Common myeloid progenitor, CD34-positive (primary cell): ENCODE data around the gene CXCR3.
"Not testable (repeated sequence)": the region's sequence is repeated elsewhere in the genome, so short reads cannot be mapped to it uniquely, and the experiment has no call there.

ENCODE experiments used
- CTCF ChIA-PET: fragments of 350-600 bp; sonication (Branson Sonifier 250); formaldehyde crosslinking; loops from one replicate; lab custom pipeline; 2021; ENCODE audit warnings: antibody characterized with exemption; lab: Charles Lee
- POLR2A ChIA-PET: fragments of 350-600 bp; sonication (Branson Sonifier 250); formaldehyde crosslinking; loops from one replicate; lab custom pipeline; 2021; ENCODE audit warnings: antibody characterized with exemption; lab: Charles Lee
- DNase-seq, 3 donors: peaks; one replicate each; pipeline versions ENCODE4 v3.0.0 to v3.0.0-alpha.2; 2013
- H3K27ac ChIP-seq, 2 experiments: 1 replicate in 1 of 2; 2 replicates in 1 of 2; pipeline ENCODE4 v1.7.0; 2013; ENCODE audit warnings: inconsistent platforms in 2 of 2, low read length in 2 of 2, mild to moderate bottlenecking in 2 of 2, low read depth in 1 of 2, moderate library complexity in 1 of 2; ENCODE audit not compliant: severe bottlenecking in 2 of 2, insufficient read depth in 1 of 2, poor library complexity in 1 of 2
- H3K27me3 ChIP-seq, 5 experiments: replicated peaks in 2 of 5; 1 replicate in 3 of 5; 2 replicates in 2 of 5; pipeline versions ENCODE4 v1.6.1 to v1.7.0; 2013; ENCODE audit warnings: low read length in 4 of 5, mild to moderate bottlenecking in 2 of 5, moderate library complexity in 2 of 5, inconsistent platforms in 1 of 5; ENCODE audit not compliant: insufficient read depth in 5 of 5, control insufficient read depth in 4 of 5
- H3K36me3 ChIP-seq, 4 experiments: 1 replicate in 2 of 4; 2 replicates in 2 of 4; pipeline versions ENCODE4 v1.6.1 to v1.7.0; 2013; ENCODE audit warnings: low read length in 3 of 4, control low read depth in 1 of 4, mild to moderate bottlenecking in 1 of 4; ENCODE audit not compliant: control insufficient read depth in 4 of 4, insufficient read depth in 4 of 4
- H3K4me1 ChIP-seq, 4 experiments: 1 replicate in 3 of 4; 2 replicates in 1 of 4; pipeline versions ENCODE4 v1.6.1 to v1.7.1; 2013; ENCODE audit warnings: low read length in 3 of 4, mild to moderate bottlenecking in 3 of 4, control low read depth in 1 of 4, inconsistent platforms in 1 of 4, moderate library complexity in 1 of 4; ENCODE audit not compliant: control insufficient read depth in 4 of 4, insufficient read depth in 4 of 4; ENCODE audit errors: control extremely low read depth in 1 of 4
- H3K4me3 ChIP-seq, 7 experiments: 1 replicate in 4 of 7; 2 replicates in 3 of 7; pipeline versions ENCODE4 v1.5.1 to v1.7.0; 2013; ENCODE audit warnings: mild to moderate bottlenecking in 7 of 7, low read length in 6 of 7, moderate library complexity in 6 of 7, inconsistent platforms in 2 of 7, low read depth in 2 of 7, control low read depth in 1 of 7; ENCODE audit not compliant: insufficient read depth in 4 of 7, control insufficient read depth in 1 of 7; ENCODE audit errors: extremely low read depth in 1 of 7
- H3K9me3 ChIP-seq, 5 experiments: 1 replicate in 4 of 5; 2 replicates in 1 of 5; pipeline versions ENCODE4 v1.6.1 to v1.7.1; 2013; ENCODE audit warnings: low read length in 4 of 5, mild to moderate bottlenecking in 2 of 5, inconsistent platforms in 1 of 5, low read depth in 1 of 5, moderate library complexity in 1 of 5; ENCODE audit not compliant: control insufficient read depth in 4 of 5, insufficient read depth in 2 of 5; ENCODE audit errors: control extremely low read depth in 1 of 5
- WGBS: methylation state at CpG from one replicate; pipeline ENCODE4 v1.1.5; 2013; ENCODE audit not compliant: insufficient coverage; 5-methylcytosine and 5-hydroxymethylcytosine counted together

The CXCR3 gene

GRCh38 chrX:71604141-71604540, 14.2 kb downstream of the CXCR3 start:
- H3K27me3 ChIP-seq = peaks cover 0 to 5% (median 0%) of the 10 kb centered on the region in 5 experiments
- peaks cover 0 to 8% (median 3%) of the 10 kb centered on the region in 4 experiments for H3K4me1 ChIP-seq
- POLR2A ChIA-PET = no interaction called here
- peaks cover 9 to 47% (median 12%) of the 10 kb centered on the region in 4 experiments for H3K36me3 ChIP-seq
- 97% methylated on average over 10 of the region's 10 CpGs for WGBS
- no peak overlapping the region for H3K27ac ChIP-seq
- no peaks in the 10 kb centered on the region for H3K9me3 ChIP-seq
- no peak overlapping the region for H3K4me3 ChIP-seq
- CTCF ChIA-PET = no interaction called here
- no peak for DNase-seq

DNA sequence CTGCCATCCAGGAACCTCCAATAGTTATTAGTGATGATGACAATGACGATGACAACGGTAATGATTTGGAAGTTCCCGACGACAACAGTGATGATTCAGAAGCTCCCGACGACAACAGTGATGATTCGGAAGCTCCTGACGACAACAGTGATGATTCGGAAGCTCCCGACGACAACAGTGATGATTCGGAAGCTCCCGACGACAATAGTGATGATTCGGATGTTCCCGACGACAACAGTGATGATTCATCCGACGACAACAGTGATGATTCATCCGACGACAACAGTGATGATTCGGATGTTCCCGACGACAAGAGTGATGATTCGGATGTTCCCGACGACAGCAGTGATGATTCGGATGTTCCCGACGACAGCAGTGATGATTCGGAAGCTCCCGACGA, 14.7 kb downstream of the CXCR3 start:
- Histone ChIP-seq H3K4me1 (peaks cover 0 to 8% (median 3%) of the 10 kb centered on the region in 4 experiments), H3K27ac (no peak overlapping the region), H3K27me3 (peaks cover 0 to 5% (median 0%) of the 10 kb centered on the region in 5 experiments), H3K9me3 (no peaks in the 10 kb centered on the region), H3K36me3 (peaks cover 9 to 43% (median 10%) of the 10 kb centered on the region in 4 experiments), H3K4me3 (no peak overlapping the region)
- POLR2A ChIA-PET = no interaction called here
- no peak for DNase-seq
- CTCF ChIA-PET = no interaction called here
- WGBS = 95% methylated on average over 33 of the region's 33 CpGs

DNA sequence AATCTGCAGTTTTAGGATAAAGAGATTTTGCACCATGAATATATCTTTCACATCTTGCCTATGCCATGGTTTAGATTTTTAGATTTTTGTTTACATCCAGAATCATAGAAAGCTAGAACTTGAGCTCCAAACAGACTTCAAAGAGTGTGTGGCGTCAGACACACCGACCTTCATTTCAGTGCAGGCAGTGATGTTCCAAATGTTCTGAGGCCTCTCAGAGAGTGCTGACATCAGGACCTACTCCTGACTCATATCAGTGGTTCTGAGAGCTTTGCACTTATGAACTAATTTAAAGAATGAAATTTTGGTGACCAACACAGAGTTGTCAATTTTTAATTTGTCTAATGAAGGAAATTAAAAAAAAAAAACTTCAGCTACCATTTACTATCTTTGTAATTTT, 18.3 kb downstream of the CXCR3 start:
- H3K36me3 ChIP-seq = peaks cover 7 to 41% (median 10%) of the 10 kb centered on the region in 4 experiments
- H3K4me1 ChIP-seq = no peaks in the 10 kb centered on the region
- no peak overlapping the region for H3K4me3 ChIP-seq
- no peak for DNase-seq
- POLR2A ChIA-PET = no interaction called here
- H3K9me3 ChIP-seq = no peaks in the 10 kb centered on the region
- no peak overlapping the region for H3K27ac ChIP-seq
- CTCF ChIA-PET = no interaction called here
- 85% methylated on average over 2 of the region's 2 CpGs for WGBS
- H3K27me3 ChIP-seq = no peaks in the 10 kb centered on the region

GRCh38 chrX:71593210-71593609, 25.1 kb downstream of the CXCR3 start:
- CTCF ChIA-PET, H3K9me3 ChIP-seq, H3K4me3 ChIP-seq, DNase-seq, H3K36me3 ChIP-seq, H3K27ac ChIP-seq, H3K27me3 ChIP-seq, H3K4me1 ChIP-seq, POLR2A ChIA-PET: not testable (repeated sequence)
- no CpG with 5 or more reads among the region's 8 CpGs for WGBS

DNA sequence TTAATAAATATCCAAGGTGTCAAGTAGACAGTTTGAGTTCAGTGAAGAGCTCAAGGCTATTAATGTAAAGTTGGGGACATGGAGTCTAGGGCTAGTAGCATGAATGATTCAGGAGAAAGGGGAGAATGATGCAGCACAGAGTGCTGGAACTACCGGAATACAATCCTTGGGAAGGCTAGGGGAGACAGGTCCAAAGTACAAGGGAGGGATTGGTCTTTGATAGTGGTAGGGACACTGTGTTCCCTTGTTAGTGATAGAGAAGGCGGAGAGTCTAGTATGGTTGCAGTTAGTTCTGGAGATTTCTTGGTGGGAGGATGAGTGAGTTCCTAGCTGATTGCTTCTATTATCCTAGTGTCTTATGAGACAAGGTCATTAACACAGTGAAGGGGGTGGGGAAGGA, 31.4 kb downstream of the CXCR3 start:
- CTCF ChIA-PET = no interaction called here
- Histone ChIP-seq H3K27me3 (no peaks in the 10 kb centered on the region), H3K9me3 (no peaks in the 10 kb centered on the region), H3K27ac (no peak overlapping the region), H3K36me3 (no peaks in the 10 kb centered on the region), H3K4me1 (no peaks in the 10 kb centered on the region), H3K4me3 (no peak overlapping the region)
- no peak for DNase-seq
- POLR2A ChIA-PET = no interaction called here
- WGBS = 100% methylated on average over 1 of the region's 2 CpGs

- Histone ChIP-seq H3K4me1 (no peaks in the 10 kb centered on the region), H3K36me3 (peaks cover 0 to 6% (median 0%) of the 10 kb centered on the region in 4 experiments), H3K4me3 (no peak overlapping the region), H3K27me3 (no peaks in the 10 kb centered on the region), H3K27ac (no peak overlapping the region), H3K9me3 (no peaks in the 10 kb centered on the region)
- no CpG with 5 or more reads among the region's 5 CpGs for WGBS
- ChIA-PET POLR2A (no interaction called here), CTCF (interaction anchor here (1.9 kb wide), 1 partner anchor 71 kb away, joined by 5 read pairs; no protein-coding TSS in a partner anchor)
- DNase-seq = no peak
Observed at GRCh38 chrX:71581210-71581609, 37.1 kb downstream of the CXCR3 start.

DNA sequence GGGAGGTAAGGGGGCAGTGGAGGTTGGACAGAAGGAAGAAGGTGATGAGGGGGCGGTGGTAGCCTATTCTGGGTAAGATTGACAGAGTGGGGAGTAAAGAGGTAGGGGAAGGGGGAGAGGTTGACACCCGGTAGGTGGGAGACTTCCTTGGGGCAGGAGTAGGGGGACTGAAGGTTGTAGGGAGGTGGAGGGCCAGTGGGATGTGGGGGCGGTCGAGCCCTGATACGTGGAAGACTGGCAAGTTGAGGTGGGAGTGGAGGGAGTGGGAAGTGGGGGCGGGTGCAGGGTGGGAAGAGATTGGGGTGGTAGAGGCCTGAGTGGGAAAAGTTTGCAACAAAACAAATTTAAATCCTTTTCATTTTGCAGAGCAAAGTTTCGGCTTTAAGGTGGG, 38.3 kb downstream of the CXCR3 start:
- Histone ChIP-seq H3K36me3 (peaks cover 0 to 15% (median 1%) of the 10 kb centered on the region in 4 experiments), H3K27ac (no peak overlapping the region), H3K4me1 (no peaks in the 10 kb centered on the region), H3K27me3 (peaks cover 0 to 2% (median 0%) of the 10 kb centered on the region in 5 experiments), H3K4me3 (no peak overlapping the region), H3K9me3 (no peaks in the 10 kb centered on the region)
- DNase-seq = no peak
- CTCF ChIA-PET = no interaction called here
- POLR2A ChIA-PET = no interaction called here
- WGBS = 100% methylated on average over 1 of the region's 7 CpGs
